Kidney (tissue), 14 donors: ENCODE data around the gene PDE8A. TPM values are rescaled to one million over a fixed set of nuclear protein-coding genes. Genes with fewer than 3 reads are reported as not detected.
"Not testable (repeated sequence)": the region's sequence is repeated elsewhere in the genome, so short reads cannot be mapped to it uniquely, and the experiment has no call there.

Experiments
- DNase-seq, 5 donors: peaks; one replicate each; pipeline ENCODE4 v3.0.0-alpha.2; 2013 to 2020
- FAIRE-seq: peaks from 2 replicates; lab custom pipeline; 2012; peaks lifted over from hg19 to GRCh38; lab: Jason Lieb, UNC
- H3K27ac ChIP-seq, 2 donors: one replicate each; pipeline ENCODE4 v1.7.0; 2013; ENCODE audit warnings: low read depth in 2 of 2, low read length in 2 of 2, inconsistent platforms in 1 of 2
- H3K27me3 ChIP-seq: one replicate; pipeline ENCODE4 v1.7.1; 2013; ENCODE audit warnings: low read length, inconsistent platforms; ENCODE audit not compliant: control insufficient read depth, insufficient read depth
- H3K36me3 ChIP-seq, 3 donors: one replicate each; pipeline versions ENCODE4 v1.7.0 to v1.7.1; 2013; ENCODE audit warnings: low read length in 3 of 3, control low read depth in 1 of 3, inconsistent platforms in 1 of 3; ENCODE audit not compliant: insufficient read depth in 3 of 3, control insufficient read depth in 2 of 3
- H3K4me1 ChIP-seq, 3 donors: one replicate each; pipeline versions ENCODE4 v1.7.0 to v1.7.1; 2013; ENCODE audit warnings: low read length in 3 of 3, inconsistent platforms in 1 of 3, low read depth in 1 of 3; ENCODE audit not compliant: control insufficient read depth in 2 of 3, insufficient read depth in 2 of 3
- H3K4me3 ChIP-seq, 3 donors: one replicate each; pipeline versions ENCODE4 v1.7.0 to v1.8.1; 2013; ENCODE audit warnings: low read length in 3 of 3, control low read depth in 1 of 3, inconsistent platforms in 1 of 3
- H3K9ac ChIP-seq, 3 donors: one replicate each; pipeline versions ENCODE4 v1.7.0 to v1.7.1; 2013; ENCODE audit warnings: low read length in 3 of 3, control low read depth in 1 of 3, inconsistent platforms in 1 of 3
- H3K9me3 ChIP-seq, 3 donors: one replicate each; pipeline versions ENCODE4 v1.7.0 to v1.7.1; 2013; ENCODE audit warnings: low read length in 3 of 3, control low read depth in 1 of 3, inconsistent platforms in 1 of 3; ENCODE audit not compliant: control insufficient read depth in 2 of 3, insufficient read depth in 1 of 3
- CTCF ChIP-seq: IDR thresholded peaks from 3 replicates; pipeline ENCODE4 v1.5.1; 2012; ENCODE audit warnings: mild to moderate bottlenecking, moderate library complexity, borderline replicate concordance; ENCODE audit not compliant: insufficient read depth; ENCODE audit errors: extremely low read depth
- intact Hi-C: fragments of 100-400 bp; cut with DNase I; formaldehyde crosslinking; loops from one replicate; pipeline ENCODE4 v1.11.1; 2022
- polyA plus RNA-seq: library from polyadenylated mRNA; stranded (reverse); fragments of 350-450 nt; fragmentation: Illumina TruSeq; extraction: RNeasy Lipid Tissue Mini Kit (QIAGEN cat#74804); gene quantifications from one replicate; pipeline ENCODE4 v1.2.3, GENCODE V29; 2014; ENCODE audit warnings: low read depth, low replicate concordance; ENCODE audit not compliant: insufficient read depth
- total RNA-seq: library from RNA; stranded (reverse); fragmentation: NEBNext Ultra II Directional; extraction: Animal tissue kit (Norgen Biotek cat#: 25700); gene quantifications from one replicate; pipeline ENCODE4 v1.2.1, GENCODE V29; 2021
- donor health status: control.
- donor health status: control.
- donor health status: control.
- donor health status: control.
- donor health status: control.
- donor health status: DM: yes; HTN: yes; CAD: no.
- donor health status: Normal renal cell carcinoma (clear cell type).

PDE8A gene
- total and polyA plus RNA-seq, 2 donors from 2014 or later, result 20.3 to 37.5 TPM

DNA sequence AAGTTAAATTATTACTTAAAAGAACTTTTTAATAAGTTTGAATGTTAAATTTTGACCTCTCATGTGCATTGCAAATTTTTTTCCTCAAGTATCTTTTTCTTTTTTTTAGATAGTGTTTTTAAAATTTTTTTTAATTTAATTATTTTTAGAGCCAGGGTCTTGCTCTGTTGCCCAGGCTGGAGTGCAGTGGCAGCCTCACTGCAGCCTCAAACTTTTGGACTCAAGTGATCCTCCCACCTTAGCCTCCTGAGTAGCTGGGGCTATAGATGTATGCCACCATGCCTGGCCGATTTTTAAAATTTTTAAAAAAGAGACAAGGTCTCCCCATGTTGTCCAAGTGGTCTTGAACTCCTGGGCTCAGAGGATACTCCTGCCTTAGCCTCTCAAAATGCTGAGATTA is 14.4 kb downstream of the PDE8A start:
- no peak for FAIRE-seq
- Histone ChIP-seq H3K4me1 (peaks cover 0 to 15% (median 14%) of the 10 kb centered on the region in 3 donors), H3K9me3 (no peaks in the 10 kb centered on the region), H3K27me3 (no peaks in the 10 kb centered on the region), H3K36me3 (no peaks in the 10 kb centered on the region), H3K27ac (no peak overlapping the region), H3K9ac (no peak overlapping the region), H3K4me3 (no peak overlapping the region)
- no peak for DNase-seq
- no peak for TF ChIP-seq CTCF
- intact Hi-C loops, result no loop called here

GRCh38 chr15:84996714-84997113 is 15.1 kb downstream of the PDE8A start:
- H3K36me3 ChIP-seq, H3K4me3 ChIP-seq, H3K27ac ChIP-seq, FAIRE-seq, H3K27me3 ChIP-seq, H3K9me3 ChIP-seq, DNase-seq, intact Hi-C loops, H3K9ac ChIP-seq: not testable (repeated sequence)
- H3K4me1 ChIP-seq, result peaks cover 0 to 21% (median 19%) of the 10 kb centered on the region in 3 donors

DNA sequence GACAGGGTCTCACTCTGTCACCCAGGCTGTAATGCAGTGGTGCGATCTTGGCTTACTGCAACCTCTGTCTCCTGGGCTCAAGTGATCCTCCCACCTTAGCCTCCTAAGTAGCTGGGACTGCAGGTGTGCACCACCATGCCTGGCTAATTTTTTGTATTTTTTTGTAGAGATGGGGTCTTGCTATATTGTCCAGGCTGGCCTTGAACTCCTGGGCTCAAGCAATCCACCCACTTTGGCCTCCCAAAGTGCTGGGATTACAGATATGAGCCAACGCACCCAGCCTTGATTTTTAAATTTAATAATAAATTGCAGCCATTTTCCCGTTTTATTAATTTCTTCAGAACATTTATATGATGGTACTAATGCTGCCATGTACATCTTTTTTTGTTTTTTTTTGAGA is 15.6 kb downstream of the PDE8A start:
- H3K4me3 ChIP-seq, H3K9ac ChIP-seq, H3K27ac ChIP-seq, intact Hi-C loops, FAIRE-seq, H3K36me3 ChIP-seq, DNase-seq, H3K9me3 ChIP-seq, H3K27me3 ChIP-seq: not testable (repeated sequence)
- peaks cover 0 to 23% (median 19%) of the 10 kb centered on the region in 3 donors for H3K4me1 ChIP-seq

- Histone ChIP-seq H3K27me3 (no peaks in the 10 kb centered on the region), H3K27ac (peak overlapping the region in 1 of 2 donors; percentile 49), H3K9ac (peak overlapping the region in 1 of 3 donors; percentile 34), H3K4me1 (peaks cover 0 to 38% (median 26%) of the 10 kb centered on the region in 3 donors), H3K36me3 (no peaks in the 10 kb centered on the region), H3K4me3 (no peak overlapping the region), H3K9me3 (no peaks in the 10 kb centered on the region)
- DNase-seq (peak in 1 of 5 donors; percentile 51), FAIRE-seq (no peak)
- TF ChIP-seq CTCF, result no peak
- intact Hi-C loops, result no loop called here
These were observed 18.7 kb downstream of the PDE8A start for GRCh38 chr15:85000189-85000864.
